Measurements from ENCODE around the gene IL26. TPM values are rescaled to one million over a fixed set of nuclear protein-coding genes. Genes with fewer than 3 reads are reported as not detected.
A peak's percentile ranks its signal among the peaks of the same experiment; 100 is the strongest.

The IL26 gene, protein sequence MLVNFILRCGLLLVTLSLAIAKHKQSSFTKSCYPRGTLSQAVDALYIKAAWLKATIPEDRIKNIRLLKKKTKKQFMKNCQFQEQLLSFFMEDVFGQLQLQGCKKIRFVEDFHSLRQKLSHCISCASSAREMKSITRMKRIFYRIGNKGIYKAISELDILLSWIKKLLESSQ
- total RNA-seq (not detected), polyA plus RNA-seq (ENCODE audit: insufficient read depth, low read depth, low replicate concordance) (not detected)
- long read RNA-seq, donor 1: 0 reads
- long read RNA-seq, donor 2: 0 reads
- long read RNA-seq, donor 3: 0 reads
- long read RNA-seq, donor 4: 0 reads
- long read RNA-seq, donor 5: 0 reads
- long read RNA-seq, donor 6: 0 reads
- long read RNA-seq, donor 7: 0 reads
- long read RNA-seq, donor 8: 0 reads
- long read RNA-seq, donor 9: 0 reads
- long read RNA-seq, donor 10: 0 reads

- no peak within 1 kb of the TSS for H3K27ac ChIP-seq (ENCODE audit: low read depth in 2 of 2, low read length in 2 of 2)
- no peaks in the 10 kb centered on the region for H3K9me3 ChIP-seq (ENCODE audit: control insufficient read depth in 2 of 3, insufficient read depth in 1 of 3, low read length in 3 of 3)
- no peaks in the 10 kb centered on the region for H3K36me3 ChIP-seq (ENCODE audit: control insufficient read depth in 2 of 3, insufficient read depth in 3 of 3, low read length in 3 of 3)
- H3K4me3 ChIP-seq (ENCODE audit: low read length in 3 of 3): no peak within 1 kb of the TSS
- TF ChIP-seq, protein P1, sequence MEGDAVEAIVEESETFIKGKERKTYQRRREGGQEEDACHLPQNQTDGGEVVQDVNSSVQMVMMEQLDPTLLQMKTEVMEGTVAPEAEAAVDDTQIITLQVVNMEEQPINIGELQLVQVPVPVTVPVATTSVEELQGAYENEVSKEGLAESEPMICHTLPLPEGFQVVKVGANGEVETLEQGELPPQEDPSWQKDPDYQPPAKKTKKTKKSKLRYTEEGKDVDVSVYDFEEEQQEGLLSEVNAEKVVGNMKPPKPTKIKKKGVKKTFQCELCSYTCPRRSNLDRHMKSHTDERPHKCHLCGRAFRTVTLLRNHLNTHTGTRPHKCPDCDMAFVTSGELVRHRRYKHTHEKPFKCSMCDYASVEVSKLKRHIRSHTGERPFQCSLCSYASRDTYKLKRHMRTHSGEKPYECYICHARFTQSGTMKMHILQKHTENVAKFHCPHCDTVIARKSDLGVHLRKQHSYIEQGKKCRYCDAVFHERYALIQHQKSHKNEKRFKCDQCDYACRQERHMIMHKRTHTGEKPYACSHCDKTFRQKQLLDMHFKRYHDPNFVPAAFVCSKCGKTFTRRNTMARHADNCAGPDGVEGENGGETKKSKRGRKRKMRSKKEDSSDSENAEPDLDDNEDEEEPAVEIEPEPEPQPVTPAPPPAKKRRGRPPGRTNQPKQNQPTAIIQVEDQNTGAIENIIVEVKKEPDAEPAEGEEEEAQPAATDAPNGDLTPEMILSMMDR (IDR thresholded peaks at IDR 0.05; ENCODE audit: borderline replicate concordance, extremely low read depth, insufficient read depth): no peak
- no peak for DNase-seq
- no peak within 1 kb of the TSS for H3K9ac ChIP-seq (ENCODE audit: low read length in 3 of 3)
- intact Hi-C loops (cut with DNase I): no loop called here
- H3K27me3 ChIP-seq (ENCODE audit: control insufficient read depth, insufficient read depth, low read length): no peaks in the 10 kb centered on the region
- peaks cover 0 to 2% (median 0%) of the 10 kb centered on the region in 3 donors for H3K4me1 ChIP-seq (ENCODE audit: control insufficient read depth in 2 of 3, insufficient read depth in 2 of 3, low read depth in 1 of 3, low read length in 3 of 3)
- no peak for FAIRE-seq
These were observed at the start of gene IL26 for GRCh38 chr12:68225576-68226476. Gene IL26 (minus strand): TSS chr12:68225810. CDS start chr12:68225756, 54 bp downstream.

GRCh38 chr12:68272732-68273131 is 47.1 kb upstream of the IL26 start:
- no peaks in the 10 kb centered on the region for H3K4me1 ChIP-seq (ENCODE audit: control insufficient read depth in 2 of 3, insufficient read depth in 2 of 3, low read depth in 1 of 3, low read length in 3 of 3)
- no peak overlapping the region for H3K9ac ChIP-seq (ENCODE audit: low read length in 3 of 3)
- H3K4me3 ChIP-seq (ENCODE audit: low read length in 3 of 3): no peak overlapping the region
- H3K27ac ChIP-seq (ENCODE audit: low read depth in 2 of 2, low read length in 2 of 2): no peak overlapping the region
- intact Hi-C loops (cut with DNase I): no loop called here
- FAIRE-seq (no peak), DNase-seq (no peak)
- H3K36me3 ChIP-seq (ENCODE audit: control insufficient read depth in 2 of 3, insufficient read depth in 3 of 3, low read length in 3 of 3): no peaks in the 10 kb centered on the region
- no peaks in the 10 kb centered on the region for H3K27me3 ChIP-seq (ENCODE audit: control insufficient read depth, insufficient read depth, low read length)
- TF ChIP-seq, protein P1 (IDR thresholded peaks at IDR 0.05; ENCODE audit: borderline replicate concordance, extremely low read depth, insufficient read depth): no peak
- no peaks in the 10 kb centered on the region for H3K9me3 ChIP-seq (ENCODE audit: control insufficient read depth in 2 of 3, insufficient read depth in 1 of 3, low read length in 3 of 3)

GRCh38 chr12:68271346-68271745 is 45.7 kb upstream of the IL26 start:
- DNase-seq (peak in 1 of 5 donors; percentile 26), FAIRE-seq (no peak)
- Histone ChIP-seq H3K4me1 (ENCODE audit: control insufficient read depth in 2 of 3, insufficient read depth in 2 of 3, low read depth in 1 of 3, low read length in 3 of 3) (no peaks in the 10 kb centered on the region), H3K27ac (ENCODE audit: low read depth in 2 of 2, low read length in 2 of 2) (no peak overlapping the region), H3K9me3 (ENCODE audit: control insufficient read depth in 2 of 3, insufficient read depth in 1 of 3, low read length in 3 of 3) (no peaks in the 10 kb centered on the region), H3K4me3 (ENCODE audit: low read length in 3 of 3) (no peak overlapping the region), H3K9ac (ENCODE audit: low read length in 3 of 3) (no peak overlapping the region), H3K36me3 (ENCODE audit: control insufficient read depth in 2 of 3, insufficient read depth in 3 of 3, low read length in 3 of 3) (no peaks in the 10 kb centered on the region), H3K27me3 (ENCODE audit: control insufficient read depth, insufficient read depth, low read length) (no peaks in the 10 kb centered on the region)
- TF ChIP-seq, protein P1 (IDR thresholded peaks at IDR 0.05; ENCODE audit: borderline replicate concordance, extremely low read depth, insufficient read depth): no peak
- intact Hi-C loops (cut with DNase I): no loop called here

All from kidney (tissue), 22 donors.